ENCODE data around the gene BEND4.

BEND4 gene

DNA sequence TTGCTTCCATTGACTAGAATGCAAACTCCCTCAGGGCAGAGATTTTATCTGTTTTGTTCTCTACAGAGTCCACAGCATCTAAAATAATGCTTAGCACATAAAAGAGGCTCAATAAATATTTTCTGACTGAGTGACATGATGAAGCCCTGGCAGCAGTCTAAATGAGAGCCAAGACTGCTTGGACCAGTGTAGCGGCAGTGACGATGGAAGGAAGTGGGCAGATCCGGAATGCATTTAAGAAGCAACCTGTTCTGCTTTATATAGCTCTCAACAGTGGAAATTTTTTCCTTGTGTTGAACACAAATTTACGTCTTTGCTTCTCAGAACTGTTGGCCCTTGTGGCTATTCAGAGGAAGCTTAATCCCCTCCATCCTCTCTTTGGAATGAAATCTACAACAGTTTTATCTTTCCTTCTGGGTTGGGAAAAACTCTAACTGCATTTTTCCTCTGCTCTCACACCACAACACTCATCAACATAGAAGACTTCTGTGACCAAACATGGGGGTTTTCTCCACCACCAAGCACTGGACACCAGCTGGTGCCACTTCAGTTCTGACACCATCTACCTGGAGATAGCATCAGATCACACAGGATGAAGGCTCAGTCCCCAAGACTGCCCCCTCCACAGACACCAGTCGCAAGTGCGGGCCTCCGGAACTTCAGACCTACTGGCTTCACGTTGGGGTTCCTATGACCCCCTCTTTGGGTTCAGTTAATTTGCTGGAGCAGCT lies 7.0 kb upstream of the BEND4 start:
- no peak for DNase-seq (ENCODE audit: low read depth)
- H3K4me3 ChIP-seq (ENCODE audit: low read depth, low read length): no peak overlapping the region
- no peak for TF ChIP-seq MYC (IDR thresholded peaks at IDR 0.05; ENCODE audit: low read depth, low read length)
- TF ChIP-seq, protein P1, sequence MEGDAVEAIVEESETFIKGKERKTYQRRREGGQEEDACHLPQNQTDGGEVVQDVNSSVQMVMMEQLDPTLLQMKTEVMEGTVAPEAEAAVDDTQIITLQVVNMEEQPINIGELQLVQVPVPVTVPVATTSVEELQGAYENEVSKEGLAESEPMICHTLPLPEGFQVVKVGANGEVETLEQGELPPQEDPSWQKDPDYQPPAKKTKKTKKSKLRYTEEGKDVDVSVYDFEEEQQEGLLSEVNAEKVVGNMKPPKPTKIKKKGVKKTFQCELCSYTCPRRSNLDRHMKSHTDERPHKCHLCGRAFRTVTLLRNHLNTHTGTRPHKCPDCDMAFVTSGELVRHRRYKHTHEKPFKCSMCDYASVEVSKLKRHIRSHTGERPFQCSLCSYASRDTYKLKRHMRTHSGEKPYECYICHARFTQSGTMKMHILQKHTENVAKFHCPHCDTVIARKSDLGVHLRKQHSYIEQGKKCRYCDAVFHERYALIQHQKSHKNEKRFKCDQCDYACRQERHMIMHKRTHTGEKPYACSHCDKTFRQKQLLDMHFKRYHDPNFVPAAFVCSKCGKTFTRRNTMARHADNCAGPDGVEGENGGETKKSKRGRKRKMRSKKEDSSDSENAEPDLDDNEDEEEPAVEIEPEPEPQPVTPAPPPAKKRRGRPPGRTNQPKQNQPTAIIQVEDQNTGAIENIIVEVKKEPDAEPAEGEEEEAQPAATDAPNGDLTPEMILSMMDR (IDR thresholded peaks at IDR 0.05; ENCODE audit: low read depth, low read length): no peak
- TF ChIP-seq, protein P2, sequence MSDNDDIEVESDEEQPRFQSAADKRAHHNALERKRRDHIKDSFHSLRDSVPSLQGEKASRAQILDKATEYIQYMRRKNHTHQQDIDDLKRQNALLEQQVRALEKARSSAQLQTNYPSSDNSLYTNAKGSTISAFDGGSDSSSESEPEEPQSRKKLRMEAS (IDR thresholded peaks at IDR 0.05; ENCODE audit: low read depth, low read length): no peak
- TF ChIP-seq POLR2A (IDR thresholded peaks at IDR 0.05; ENCODE audit: extremely low read depth, insufficient read length): no peak

DNA sequence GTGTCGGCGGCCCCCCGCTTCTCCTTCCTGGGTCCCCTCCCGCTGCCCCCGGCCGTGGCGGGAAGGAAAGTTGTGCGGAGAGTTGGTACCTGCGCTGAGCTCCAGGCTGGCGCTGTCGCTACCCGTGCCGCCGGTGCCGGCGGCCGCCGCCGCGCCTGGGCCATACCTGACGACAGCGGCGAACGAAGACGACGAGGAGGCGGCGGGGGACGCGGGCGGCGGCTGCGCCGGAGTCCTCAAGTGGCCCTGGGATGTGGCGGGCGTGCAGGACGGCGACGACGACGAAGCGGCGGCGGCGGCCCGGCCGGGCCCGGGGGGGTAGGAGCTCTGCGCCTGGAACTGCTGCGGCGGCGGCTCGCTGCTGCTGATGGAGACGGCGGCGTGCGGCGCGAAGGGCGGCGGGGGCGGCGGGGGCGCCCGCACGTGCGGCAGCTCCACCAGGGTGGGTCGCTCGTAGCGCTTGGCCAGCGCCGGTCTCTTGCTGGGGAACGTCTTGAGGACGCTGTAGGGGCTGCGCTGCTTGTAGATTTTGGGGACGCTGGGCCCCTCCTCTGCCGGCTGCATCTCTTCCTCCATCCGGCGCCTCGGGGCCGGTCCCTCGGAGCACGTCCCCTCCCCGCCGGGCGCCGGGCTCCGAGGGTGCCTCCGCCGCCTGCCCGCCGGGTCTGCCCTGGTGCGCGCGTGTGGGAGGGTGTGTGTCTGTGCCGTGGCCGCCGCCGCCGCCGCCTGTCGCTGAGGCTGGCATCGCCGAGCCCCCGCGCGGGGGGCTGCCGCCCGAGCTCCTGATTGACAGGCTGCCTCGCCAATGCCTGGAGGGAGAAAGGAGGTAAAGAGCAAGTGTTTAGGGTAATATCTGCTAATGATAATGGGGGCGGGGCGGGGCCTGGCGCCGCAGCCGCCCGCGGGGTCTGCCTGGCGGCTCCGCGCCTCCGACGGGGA lies 618 bp downstream of the BEND4 start:
- TF ChIP-seq POLR2A (IDR thresholded peaks at IDR 0.05; ENCODE audit: extremely low read depth, insufficient read length): no peak
- TF ChIP-seq, protein P1 (IDR thresholded peaks at IDR 0.05; ENCODE audit: low read depth, low read length): no peak
- TF ChIP-seq, protein P2 (IDR thresholded peaks at IDR 0.05; ENCODE audit: low read depth, low read length): no peak
- no peak for TF ChIP-seq MYC (IDR thresholded peaks at IDR 0.05; ENCODE audit: low read depth, low read length)
- no peak overlapping the region for H3K4me3 ChIP-seq (ENCODE audit: low read depth, low read length)
- no peak for DNase-seq (ENCODE audit: low read depth)

DNA sequence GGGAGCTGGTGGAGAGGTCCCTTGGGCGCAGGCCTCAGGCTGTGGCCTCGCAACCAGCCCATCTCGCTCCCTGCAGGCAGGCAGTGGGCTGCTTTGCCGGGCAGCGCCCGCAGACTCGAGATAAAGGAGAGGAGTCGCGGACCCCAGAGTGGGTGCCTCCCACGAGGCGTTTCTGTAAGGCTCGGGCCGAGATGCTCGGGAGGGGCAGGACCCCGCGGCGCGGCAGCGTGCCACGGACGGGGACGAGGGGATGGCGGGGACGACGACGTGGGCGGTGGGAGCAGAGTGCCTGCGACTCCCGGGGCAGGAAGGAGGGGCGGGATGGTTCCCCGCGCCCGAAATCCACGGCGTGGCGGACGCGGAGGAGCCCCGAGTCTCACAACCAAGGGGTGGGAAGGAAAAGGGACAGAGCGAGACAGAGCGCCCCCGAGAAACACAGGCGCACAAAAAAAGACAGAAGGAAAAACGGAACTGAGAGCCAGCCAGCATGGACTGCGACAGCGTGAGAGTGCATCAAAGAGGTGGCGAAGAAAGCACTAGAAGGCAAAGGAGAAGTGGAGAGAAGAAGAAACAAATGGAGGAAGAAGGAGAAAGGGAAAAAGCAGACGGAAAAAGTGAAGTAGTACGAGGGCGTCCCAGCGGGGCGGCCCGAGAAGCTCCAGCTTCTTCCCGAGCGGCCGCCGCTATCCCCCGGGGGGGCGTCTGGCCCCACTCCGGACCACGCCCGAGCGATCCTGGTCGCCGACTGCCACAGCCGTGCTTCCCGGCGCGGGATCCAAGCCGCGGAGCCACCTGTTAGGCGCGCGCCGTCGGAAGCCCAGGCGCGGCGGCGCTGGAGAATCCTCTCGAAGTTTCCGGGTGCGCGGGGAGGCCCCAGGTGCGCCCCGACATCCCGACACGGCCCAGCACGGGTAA lies 1.5 kb downstream of the BEND4 start:
- DNase-seq (ENCODE audit: low read depth): no peak
- TF ChIP-seq, protein P2 (IDR thresholded peaks at IDR 0.05; ENCODE audit: low read depth, low read length): no peak
- no peak for TF ChIP-seq MYC (IDR thresholded peaks at IDR 0.05; ENCODE audit: low read depth, low read length)
- TF ChIP-seq POLR2A (IDR thresholded peaks at IDR 0.05; ENCODE audit: extremely low read depth, insufficient read length): no peak
- TF ChIP-seq, protein P1 (IDR thresholded peaks at IDR 0.05; ENCODE audit: low read depth, low read length): no peak
- no peak overlapping the region for H3K4me3 ChIP-seq (ENCODE audit: low read depth, low read length)

DNA sequence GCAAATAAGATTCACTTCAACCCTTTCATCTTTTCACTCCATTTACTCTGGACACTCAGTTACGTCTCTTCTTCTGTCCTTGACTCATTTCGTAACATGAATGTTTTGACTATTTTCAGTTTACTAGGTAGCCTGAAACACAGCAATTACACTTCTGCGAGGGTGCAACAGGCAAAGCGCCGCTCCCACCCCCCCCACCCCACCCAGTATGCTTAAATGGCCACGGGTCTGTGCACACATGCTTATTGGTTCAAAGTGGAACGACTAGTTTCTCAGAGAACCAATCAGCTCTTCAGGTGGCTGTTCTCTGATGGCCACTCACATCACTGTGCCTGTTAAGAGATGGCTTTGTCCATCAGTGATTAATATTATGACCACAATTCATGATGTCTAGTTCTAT lies 3.5 kb downstream of the BEND4 start:
- TF ChIP-seq POLR2A (IDR thresholded peaks at IDR 0.05; ENCODE audit: extremely low read depth, insufficient read length) (no peak), MYC (IDR thresholded peaks at IDR 0.05; ENCODE audit: low read depth, low read length) (no peak)
- TF ChIP-seq, protein P2 (IDR thresholded peaks at IDR 0.05; ENCODE audit: low read depth, low read length): no peak
- TF ChIP-seq, protein P1 (IDR thresholded peaks at IDR 0.05; ENCODE audit: low read depth, low read length): no peak
- no peak for DNase-seq (ENCODE audit: low read depth)
- H3K4me3 ChIP-seq (ENCODE audit: low read depth, low read length): no peak overlapping the region

DNA sequence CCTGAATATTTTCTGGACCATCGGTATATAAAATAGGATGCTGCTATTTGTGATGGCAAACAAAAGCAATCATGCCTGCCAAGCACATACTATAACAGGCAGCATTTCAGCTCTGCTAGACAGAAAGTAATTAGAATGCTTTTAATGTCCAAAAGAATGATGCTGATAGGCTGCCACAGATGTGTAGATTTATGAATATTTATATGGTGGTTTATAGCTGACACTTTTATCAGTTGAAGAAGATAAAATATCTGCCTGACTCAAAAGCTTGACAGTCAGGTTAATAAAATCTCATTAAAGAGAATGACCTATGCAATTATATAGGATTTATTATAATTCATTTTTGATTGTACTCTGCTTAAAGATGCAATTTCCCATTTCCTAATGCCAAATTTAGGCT lies 4.0 kb downstream of the BEND4 start:
- no peak overlapping the region for H3K4me3 ChIP-seq (ENCODE audit: low read depth, low read length)
- TF ChIP-seq, protein P1 (IDR thresholded peaks at IDR 0.05; ENCODE audit: low read depth, low read length): no peak
- TF ChIP-seq, protein P2 (IDR thresholded peaks at IDR 0.05; ENCODE audit: low read depth, low read length): no peak
- no peak for TF ChIP-seq POLR2A (IDR thresholded peaks at IDR 0.05; ENCODE audit: extremely low read depth, insufficient read length)
- no peak for TF ChIP-seq MYC (IDR thresholded peaks at IDR 0.05; ENCODE audit: low read depth, low read length)
- DNase-seq (ENCODE audit: low read depth): no peak

Measured in NB4 (cell line).